ENCODE measurements around the gene NTN1. TPM values are rescaled to one million over a fixed set of nuclear protein-coding genes. Genes with fewer than 3 reads are reported as not detected.

The NTN1 gene
- total RNA-seq, 1 experiment from 2014 or later, result 1.2 TPM

GRCh38 chr17:9183306-9183705 is 162.0 kb downstream of the NTN1 start:
- no peak for DNase-seq
- Histone ChIP-seq H3K9me3 (ENCODE audit: control insufficient read depth, low read depth, low read length) (no peaks in the 10 kb centered on the region), H3K18ac (ENCODE audit: insufficient read length, low read depth, low read length) (no peak overlapping the region), H3K4me1 (ENCODE audit: insufficient read depth, low read length) (no peaks in the 10 kb centered on the region), H3K4ac (ENCODE audit: low read depth, low read length) (no peak overlapping the region), H3K27me3 (ENCODE audit: insufficient read depth, low read length) (no peaks in the 10 kb centered on the region), H3K23me2 (ENCODE audit: insufficient read length, low read depth, low read length, poor library complexity, severe bottlenecking) (no peaks in the 10 kb centered on the region), H2BK120ac (ENCODE audit: low read depth, low read length, poor library complexity, severe bottlenecking) (no peak overlapping the region), H3K27ac (ENCODE audit: insufficient read length, low read depth, low read length) (no peak overlapping the region), H3K79me2 (ENCODE audit: insufficient read depth, low read length) (no peaks in the 10 kb centered on the region), H2AFZ (ENCODE audit: low read length) (no peak overlapping the region), H2BK20ac (ENCODE audit: low read depth, low read length, poor library complexity, severe bottlenecking) (no peak overlapping the region), H4K5ac (ENCODE audit: insufficient read length, low read depth, low read length) (no peak overlapping the region), H3K9ac (ENCODE audit: extremely low read depth, insufficient read length, low read length) (no peak overlapping the region), H2BK12ac (ENCODE audit: insufficient read length, low read depth, low read length) (no peak overlapping the region), H4K8ac (replicated peaks; ENCODE audit: insufficient read length, low read depth, low read length) (no peak overlapping the region), H3T11ph (ENCODE audit: low read length) (no peak overlapping the region), H2BK5ac (ENCODE audit: insufficient read length, low read length) (no peak overlapping the region), H3K14ac (ENCODE audit: insufficient read depth, low read length) (no peak overlapping the region), H3K23ac (ENCODE audit: insufficient read length, low read depth, low read length) (no peak overlapping the region), H3K4me2 (ENCODE audit: insufficient read depth, insufficient read length, low read length) (no peak overlapping the region), H3K79me1 (ENCODE audit: insufficient read depth, low read depth, low read length, poor library complexity, severe bottlenecking) (no peaks in the 10 kb centered on the region), H2AK5ac (ENCODE audit: insufficient read length, low read length) (no peak overlapping the region), H4K20me1 (ENCODE audit: control insufficient read depth, insufficient read depth, insufficient read length) (no peaks in the 10 kb centered on the region), H2BK15ac (ENCODE audit: low read depth, low read length) (no peak overlapping the region), H4K91ac (ENCODE audit: insufficient read length, low read depth, low read length) (no peak overlapping the region), H3K56ac (ENCODE audit: insufficient read length, low read depth, low read length) (no peak overlapping the region)
- WGBS (ENCODE audit: extremely low coverage, insufficient read length, low lambda C conversion rate), result no CpG with 5 or more reads among the region's 14 CpGs
- H3K27me3 Mint-ChIP-seq (ENCODE audit: low read depth), result no peaks in the 10 kb centered on the region; the same call in 1 of the 2 replicates
- H3K4me1 Mint-ChIP-seq, result peaks cover 13 to 26% of the 10 kb centered on the region in 2 experiments
- H3K36me3 Mint-ChIP-seq (ENCODE audit: insufficient read depth in 1 of 3, low read depth in 3 of 3), result no peaks in the 10 kb centered on the region
- H3K27ac Mint-ChIP-seq, result no peak overlapping the region
- no peaks in the 10 kb centered on the region for H3K9me3 Mint-ChIP-seq
- H3K4me3 Mint-ChIP-seq, result no peak overlapping the region
- TF ChIP-seq, protein P1, sequence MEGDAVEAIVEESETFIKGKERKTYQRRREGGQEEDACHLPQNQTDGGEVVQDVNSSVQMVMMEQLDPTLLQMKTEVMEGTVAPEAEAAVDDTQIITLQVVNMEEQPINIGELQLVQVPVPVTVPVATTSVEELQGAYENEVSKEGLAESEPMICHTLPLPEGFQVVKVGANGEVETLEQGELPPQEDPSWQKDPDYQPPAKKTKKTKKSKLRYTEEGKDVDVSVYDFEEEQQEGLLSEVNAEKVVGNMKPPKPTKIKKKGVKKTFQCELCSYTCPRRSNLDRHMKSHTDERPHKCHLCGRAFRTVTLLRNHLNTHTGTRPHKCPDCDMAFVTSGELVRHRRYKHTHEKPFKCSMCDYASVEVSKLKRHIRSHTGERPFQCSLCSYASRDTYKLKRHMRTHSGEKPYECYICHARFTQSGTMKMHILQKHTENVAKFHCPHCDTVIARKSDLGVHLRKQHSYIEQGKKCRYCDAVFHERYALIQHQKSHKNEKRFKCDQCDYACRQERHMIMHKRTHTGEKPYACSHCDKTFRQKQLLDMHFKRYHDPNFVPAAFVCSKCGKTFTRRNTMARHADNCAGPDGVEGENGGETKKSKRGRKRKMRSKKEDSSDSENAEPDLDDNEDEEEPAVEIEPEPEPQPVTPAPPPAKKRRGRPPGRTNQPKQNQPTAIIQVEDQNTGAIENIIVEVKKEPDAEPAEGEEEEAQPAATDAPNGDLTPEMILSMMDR (conservative IDR thresholded peaks at IDR 0.05), result no peak
